GM12801 (cell line): ENCODE results near the gene SP6.

Experiments used
- CTCF ChIP-seq: IDR thresholded peaks from one replicate; pipeline ENCODE4 v1.5.1; 2011; ENCODE audit warnings: control low read depth; ENCODE audit not compliant: insufficient read length; ENCODE audit errors: extremely low read depth

Gene SP6

GRCh38 chr17:47860386-47860785 lies 9.4 kb upstream of the SP6 start:
- no peak for TF ChIP-seq CTCF

- TF ChIP-seq CTCF, result no peak
Observed at GRCh38 chr17:47857551-47858455, 6.8 kb upstream of the SP6 start.

GRCh38 chr17:47856830-47857229 lies 5.9 kb upstream of the SP6 start:
- TF ChIP-seq CTCF, result no peak

- TF ChIP-seq CTCF, result no peak
Observed at GRCh38 chr17:47855737-47856136, 4.8 kb upstream of the SP6 start.

- no peak for TF ChIP-seq CTCF
Observed at GRCh38 chr17:47853616-47854015, 2.7 kb upstream of the SP6 start.

GRCh38 chr17:47852113-47852949 lies 1.4 kb upstream of the SP6 start:
- TF ChIP-seq CTCF, result no peak

- no peak for TF ChIP-seq CTCF
Observed at GRCh38 chr17:47851764-47852112, 775 bp upstream of the SP6 start.
